IMR-90 (cell line): ENCODE data around the gene PRKAR2A.
"Not testable (repeated sequence)": the region's sequence is repeated elsewhere in the genome, so short reads cannot be mapped to it uniquely, and the experiment has no call there.

ENCODE experiments used
- CTCF ChIP-seq: conservative IDR thresholded peaks from 2 replicates; pipeline ENCODE4 v1.5.1; 2012; ENCODE audit warnings: mild to moderate bottlenecking, low read depth, low read length, improper control_type of control experiment
- ELK1 ChIP-seq: fragments of 150-350 bp; IDR thresholded peaks from 2 replicates; pipeline ENCODE4 v1.6.1; 2016; ENCODE audit warnings: low read depth, mild to moderate bottlenecking, low read length, moderate library complexity, borderline replicate concordance
- MAFK ChIP-seq: IDR thresholded peaks from 2 replicates; pipeline ENCODE4 v1.6.1; 2012; ENCODE audit warnings: low read depth, low read length, improper control_type of control experiment
- MXI1 ChIP-seq: IDR thresholded peaks from 2 replicates; pipeline ENCODE4 v1.6.1; 2012; ENCODE audit warnings: low read depth, mild to moderate bottlenecking, low read length, moderate library complexity, borderline replicate concordance
- POLR2A ChIP-seq: IDR thresholded peaks from 2 replicates; pipeline ENCODE4 v1.6.1; 2012; ENCODE audit warnings: mild to moderate bottlenecking, low read depth, low read length
- SMC3 ChIP-seq: fragments of 150-350 bp; IDR thresholded peaks from 2 replicates; pipeline ENCODE4 v1.6.1; 2016; ENCODE audit warnings: low read depth, mild to moderate bottlenecking, antibody characterized with exemption, low read length, moderate library complexity
- USF2 ChIP-seq: fragments of 150-350 bp; IDR thresholded peaks from 2 replicates; pipeline ENCODE4 v1.6.1; 2017; ENCODE audit warnings: mild to moderate bottlenecking, antibody characterized with exemption, low read length, low read depth

- not testable (repeated sequence) for TF ChIP-seq USF2, MAFK, MXI1, POLR2A, CTCF, ELK1, SMC3
These were observed 113.1 kb downstream of the PRKAR2A start for GRCh38 chr3:48734541-48734940.
